ENCODE measurements around the gene HCFC1R1. TPM values are rescaled to one million over a fixed set of nuclear protein-coding genes. Genes with fewer than 3 reads are reported as not detected.
"Not testable (repeated sequence)": the region's sequence is repeated elsewhere in the genome, so short reads cannot be mapped to it uniquely, and the experiment has no call there.

HCFC1R1 gene
- total and polyA plus RNA-seq, 2 of the 8 experiments (the other 6 are each of a cell fraction or from before 2014, with no cell fraction given): 72.7 to 138 TPM

DNA sequence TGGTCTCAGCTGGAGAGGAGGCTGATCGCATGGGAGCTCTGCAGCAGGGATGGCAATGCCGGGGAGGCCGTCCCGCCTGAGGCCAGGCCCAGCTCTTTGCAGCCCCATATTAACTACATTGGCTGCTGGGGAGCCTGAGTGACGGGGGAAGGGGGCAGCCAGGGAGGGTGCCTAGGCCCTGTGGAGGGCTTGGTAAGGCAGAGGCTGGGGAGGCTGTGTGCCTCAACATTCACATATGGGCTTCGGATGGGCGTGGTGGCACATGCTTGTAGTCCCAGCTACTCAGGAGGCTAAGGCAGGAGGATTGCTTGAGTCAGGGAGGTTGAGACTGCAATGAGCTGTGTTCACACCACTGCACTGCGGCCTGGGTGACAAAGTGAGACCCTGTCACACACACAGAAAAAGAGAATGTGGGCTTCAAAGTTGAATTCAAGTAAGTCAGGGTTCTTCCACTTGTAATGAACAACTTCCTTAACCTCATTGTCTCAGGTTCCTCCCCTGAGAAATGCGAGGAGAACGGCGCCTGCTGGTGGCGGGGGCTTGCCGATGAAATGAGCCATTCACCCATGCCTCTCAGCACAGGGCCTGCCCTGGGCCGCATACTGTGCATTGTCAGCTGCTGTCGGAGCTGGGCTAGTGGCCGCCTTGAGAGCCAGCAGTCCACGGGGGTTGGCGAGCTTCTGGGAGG lies 49.0 kb upstream of the HCFC1R1 start:
- WGBS, 2 experiments (ENCODE audit: extremely low coverage in 1 of 2, insufficient coverage in 1 of 2, insufficient read length in 1 of 2, insufficient replicate concordance in 2 of 2, low coverage in 1 of 2, low lambda C conversion rate in 2 of 2, missing lambda C conversion rate in 1 of 2): 79% methylated on average over 7 of the region's 18 CpGs; no CpG with 5 or more reads in 1 of the 2 experiments
- not testable (repeated sequence) for H4K91ac ChIP-seq (replicated peaks; ENCODE audit: insufficient read length, low read length); H2AK5ac ChIP-seq (ENCODE audit: low read depth, low read length); H2BK5ac ChIP-seq (ENCODE audit: low read depth, low read length); H2BK120ac ChIP-seq (replicated peaks; ENCODE audit: low read depth, low read length); H3K27me3 ChIP-seq (replicated peaks in 1 of 4; ENCODE audit: control insufficient read depth in 3 of 4, extremely low read depth in 1 of 4, insufficient read depth in 3 of 4, low read length in 3 of 4); H3K9ac ChIP-seq (replicated peaks in 1 of 4; ENCODE audit: extremely low read depth in 1 of 4, low read depth in 3 of 4, low read length in 3 of 4); H3K36me3 ChIP-seq (ENCODE audit: control insufficient read depth in 2 of 4, insufficient read depth in 4 of 4, low read length in 3 of 4); H2BK20ac ChIP-seq (ENCODE audit: low read length); H2BK12ac ChIP-seq (ENCODE audit: low read depth, low read length); FAIRE-seq; H2BK15ac ChIP-seq (ENCODE audit: low read length); DNase-seq (ENCODE audit: low read depth in 1 of 2, low spot score in 2 of 2); H3K14ac ChIP-seq (ENCODE audit: insufficient read length); H3K27ac ChIP-seq (ENCODE audit: low read depth, low read length); H3K79me1 ChIP-seq (ENCODE audit: low read depth, low read length); H3K23ac ChIP-seq (ENCODE audit: insufficient read length); H4K8ac ChIP-seq (ENCODE audit: extremely low read depth, insufficient read depth, low read length); H3K79me2 ChIP-seq (ENCODE audit: control insufficient read depth in 1 of 2, insufficient read depth in 2 of 2, low read length in 2 of 2); H3K4me2 ChIP-seq (ENCODE audit: insufficient read depth in 1 of 2, low read depth in 2 of 2, low read length in 2 of 2); H3K56ac ChIP-seq (replicated peaks; ENCODE audit: insufficient read length, low read depth, low read length); H4K5ac ChIP-seq (ENCODE audit: insufficient read length, low read depth, low read length); H3K4me3 ChIP-seq (ENCODE audit: extremely low read depth in 1 of 4, insufficient read depth in 2 of 4, low read depth in 3 of 4, low read length in 4 of 4); H3K23me2 ChIP-seq (ENCODE audit: low read depth, low read length); H3K9me3 ChIP-seq (ENCODE audit: insufficient read depth in 2 of 2, low read depth in 1 of 2, low read length in 1 of 2); H3K18ac ChIP-seq (ENCODE audit: extremely low read depth, low read length); H3K4ac ChIP-seq (replicated peaks; ENCODE audit: insufficient read length, low read depth, low read length); H4K20me1 ChIP-seq (replicated peaks in 1 of 2; ENCODE audit: control insufficient read depth in 1 of 2, insufficient read depth in 2 of 2, low read length in 2 of 2); H3K4me1 ChIP-seq (replicated peaks in 1 of 4; ENCODE audit: control insufficient read depth in 3 of 4, insufficient read depth in 4 of 4, low read length in 3 of 4); H2AFZ ChIP-seq (ENCODE audit: low read length)
- ChIA-PET POLR2A (ENCODE audit: partially characterized antibody) (interaction anchor here (1.2 to 6.6 kb wide), 2 partner anchors 15 to 18 kb away, joined by 3 to 86 read pairs; no protein-coding TSS in a partner anchor), CTCF (ENCODE audit: partially characterized antibody) (interaction anchor here (0.6 to 2.0 kb wide), 4 partner anchors 14 to 602 kb away, joined by 3 to 9 read pairs (median 6); no protein-coding TSS in a partner anchor)

DNA sequence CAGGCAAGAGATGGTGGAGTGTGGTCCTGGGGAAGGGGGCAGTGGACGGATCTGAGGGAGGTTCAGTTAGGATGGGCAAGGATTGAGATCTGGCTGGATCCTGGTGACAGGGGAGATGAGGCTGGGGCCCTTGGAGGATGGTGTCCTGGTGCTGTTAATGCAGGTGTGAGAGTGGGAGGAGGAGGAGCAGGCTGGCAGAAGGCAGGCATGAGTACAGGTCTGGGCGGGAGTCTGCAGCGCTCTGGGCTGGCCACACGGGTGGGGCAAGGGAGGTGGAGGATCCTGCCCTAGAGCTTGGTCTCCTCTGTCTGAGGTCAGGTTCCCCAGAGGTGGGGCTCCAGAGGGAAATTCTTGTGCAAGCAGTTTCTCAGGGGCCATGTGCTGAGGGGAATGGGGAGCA lies 48.4 kb upstream of the HCFC1R1 start:
- not testable (repeated sequence) for H3K79me2 ChIP-seq (ENCODE audit: control insufficient read depth in 1 of 2, insufficient read depth in 2 of 2, low read length in 2 of 2); H3K27ac ChIP-seq (ENCODE audit: low read depth, low read length); H4K91ac ChIP-seq (replicated peaks; ENCODE audit: insufficient read length, low read length); H3K56ac ChIP-seq (replicated peaks; ENCODE audit: insufficient read length, low read depth, low read length); FAIRE-seq; H3K4me2 ChIP-seq (ENCODE audit: insufficient read depth in 1 of 2, low read depth in 2 of 2, low read length in 2 of 2); DNase-seq (ENCODE audit: low read depth in 1 of 2, low spot score in 2 of 2); H3K23me2 ChIP-seq (ENCODE audit: low read depth, low read length); H2AFZ ChIP-seq (ENCODE audit: low read length); H3K9ac ChIP-seq (replicated peaks in 1 of 4; ENCODE audit: extremely low read depth in 1 of 4, low read depth in 3 of 4, low read length in 3 of 4); H2BK15ac ChIP-seq (ENCODE audit: low read length); H2BK12ac ChIP-seq (ENCODE audit: low read depth, low read length); H4K5ac ChIP-seq (ENCODE audit: insufficient read length, low read depth, low read length); H2BK120ac ChIP-seq (replicated peaks; ENCODE audit: low read depth, low read length); H3K23ac ChIP-seq (ENCODE audit: insufficient read length); H3K4me1 ChIP-seq (replicated peaks in 1 of 4; ENCODE audit: control insufficient read depth in 3 of 4, insufficient read depth in 4 of 4, low read length in 3 of 4); H2AK5ac ChIP-seq (ENCODE audit: low read depth, low read length); H3K79me1 ChIP-seq (ENCODE audit: low read depth, low read length); H3K4me3 ChIP-seq (ENCODE audit: extremely low read depth in 1 of 4, insufficient read depth in 2 of 4, low read depth in 3 of 4, low read length in 4 of 4); H2BK5ac ChIP-seq (ENCODE audit: low read depth, low read length); H2BK20ac ChIP-seq (ENCODE audit: low read length); H3K36me3 ChIP-seq (ENCODE audit: control insufficient read depth in 2 of 4, insufficient read depth in 4 of 4, low read length in 3 of 4); H3K27me3 ChIP-seq (replicated peaks in 1 of 4; ENCODE audit: control insufficient read depth in 3 of 4, extremely low read depth in 1 of 4, insufficient read depth in 3 of 4, low read length in 3 of 4); H3K4ac ChIP-seq (replicated peaks; ENCODE audit: insufficient read length, low read depth, low read length); H4K20me1 ChIP-seq (replicated peaks in 1 of 2; ENCODE audit: control insufficient read depth in 1 of 2, insufficient read depth in 2 of 2, low read length in 2 of 2); H3K18ac ChIP-seq (ENCODE audit: extremely low read depth, low read length); H3K9me3 ChIP-seq (ENCODE audit: insufficient read depth in 2 of 2, low read depth in 1 of 2, low read length in 1 of 2); H4K8ac ChIP-seq (ENCODE audit: extremely low read depth, insufficient read depth, low read length); H3K14ac ChIP-seq (ENCODE audit: insufficient read length)
- ChIA-PET CTCF (ENCODE audit: partially characterized antibody) (interaction anchor here (2.0 kb wide), 2 partner anchors 14 to 33 kb away, joined by 5 to 9 read pairs; no protein-coding TSS in a partner anchor), POLR2A (ENCODE audit: partially characterized antibody) (interaction anchor here (1.2 kb wide), 2 partner anchors 8 to 15 kb away, joined by 3 read pairs; no protein-coding TSS in a partner anchor)
- 96% methylated on average over 3 of the region's 4 CpGs; no CpG with 5 or more reads in 1 of the 2 experiments for WGBS, 2 experiments (ENCODE audit: extremely low coverage in 1 of 2, insufficient coverage in 1 of 2, insufficient read length in 1 of 2, insufficient replicate concordance in 2 of 2, low coverage in 1 of 2, low lambda C conversion rate in 2 of 2, missing lambda C conversion rate in 1 of 2)

All from H1 (cell line).